ENCODE data around the gene ITIH2.

- TF ChIP-seq CTCF (IDR thresholded peaks at IDR 0.05) = no peak
- no peak for TF ChIP-seq POLR2A (IDR thresholded peaks at IDR 0.05)
- TF ChIP-seq EP300 (IDR thresholded peaks at IDR 0.05) = no peak
- no peak for TF ChIP-seq POLR2AphosphoS5 (IDR thresholded peaks at IDR 0.05)
Observed at GRCh38 chr10:7705341-7705740, 2.2 kb downstream of the ITIH2 start.

Measured in gastroesophageal sphincter (tissue), 3 donors.